HepG2 (cell line): Measurements from ENCODE around the gene TBC1D21. TPM values are rescaled to one million over a fixed set of nuclear protein-coding genes. Genes with fewer than 3 reads are reported as not detected.

Source experiments
- ATAC-seq: fragments of 200-7000 bp; cut with Tn5 transposase; 3 replicates; pipeline ENCODE4 v1.9.1; 2020; ENCODE audit warnings: mild to moderate bottlenecking, moderate library complexity
- BruUV-seq: library from RNA; stranded (reverse); fragments of 400-500 nt; replicated peaks from 2 replicates; lab custom pipeline; 2021; lab: Mats Ljungman, UMichigan
- CTCF ChIA-PET: fragments of 300-600 bp; formaldehyde crosslinking; extraction: SDS; loops from one replicate; lab custom pipeline; 2021; ENCODE audit warnings: low total read pairs, inconsistent platforms, low intra/inter-chr PET ratio; lab: Yijun Ruan, JAX
- POLR2A ChIA-PET: fragments of 350-600 bp; sonication (Branson Sonifier 250); formaldehyde crosslinking; loops from one replicate; lab custom pipeline; 2020; ENCODE audit warnings: antibody characterized with exemption, inconsistent platforms; lab: Yijun Ruan, JAX
- DNase-seq: peaks from one replicate; pipeline ENCODE4 v3.0.0-alpha.2; 2015; ENCODE audit warnings: low spot score
- FAIRE-seq: peaks from 3 replicates; lab custom pipeline; 2011; peaks lifted over from hg19 to GRCh38; lab: Jason Lieb, UNC
- H2AFZ ChIP-seq: one replicate; pipeline ENCODE4 v1.6.1; 2011; ENCODE audit warnings: low read length, inconsistent platforms
- H3K27ac ChIP-seq: fragments of 300-600 bp; 3 replicates; pipeline ENCODE4 v1.8.0; 2011; ENCODE audit warnings: mixed run types, mild to moderate bottlenecking, mixed read lengths, low read length, inconsistent platforms; ENCODE audit not compliant: insufficient read depth; ENCODE audit errors: extremely low read length
- H3K27me3 ChIP-seq, 2 experiments: fragments of 200-600 bp in 1 of 2; 2 replicates in 1 of 2; 3 replicates in 1 of 2; pipeline versions ENCODE4 v1.6.0 to v1.8.0; 2011; ENCODE audit warnings: low read length in 2 of 2, mild to moderate bottlenecking in 2 of 2, moderate library complexity in 2 of 2, inconsistent platforms in 1 of 2; ENCODE audit not compliant: insufficient read depth in 2 of 2, control insufficient read depth in 1 of 2
- H3K36me3 ChIP-seq, 2 experiments: fragments of 200-600 bp in 1 of 2; replicated peaks in 1 of 2; 2 replicates in 1 of 2; 3 replicates in 1 of 2; pipeline versions ENCODE4 v1.5.1 to v1.8.0; 2011; ENCODE audit warnings: low read length in 2 of 2, inconsistent platforms in 1 of 2; ENCODE audit not compliant: insufficient read depth in 2 of 2, control insufficient read depth in 1 of 2
- H3K4me1 ChIP-seq: 2 replicates; pipeline ENCODE4 v1.5.1; 2012; ENCODE audit warnings: low read length, inconsistent platforms; ENCODE audit not compliant: insufficient read depth
- H3K4me2 ChIP-seq: 2 replicates; pipeline ENCODE4 v1.6.0; 2011; ENCODE audit warnings: low read depth, low read length, inconsistent platforms
- H3K4me3 ChIP-seq, 3 experiments: fragments of 200-600 bp in 1 of 3; sonication (generic), shearing (Covaris generic) in 1 of 3; replicated peaks in 1 of 3; 2 replicates each; pipeline ENCODE4 v1.5.1; 2011 to 2016; ENCODE audit warnings: low read length in 3 of 3, inconsistent platforms in 2 of 3, low read depth in 2 of 3, mild to moderate bottlenecking in 2 of 3, control low read depth in 1 of 3, mixed read lengths in 1 of 3; ENCODE audit not compliant: insufficient read depth in 1 of 3
- H3K79me2 ChIP-seq: one replicate; pipeline ENCODE4 v1.6.1; 2011; ENCODE audit warnings: low read length, inconsistent platforms; ENCODE audit not compliant: insufficient read depth
- H3K9ac ChIP-seq: 2 replicates; pipeline ENCODE4 v1.6.0; 2011; ENCODE audit warnings: mild to moderate bottlenecking, low read depth, low read length, inconsistent platforms; ENCODE audit not compliant: insufficient read depth
- H3K9me3 ChIP-seq: 2 replicates; pipeline ENCODE4 v1.5.1; 2012; ENCODE audit warnings: mild to moderate bottlenecking, low read length
- H4K20me1 ChIP-seq: 2 replicates; pipeline ENCODE4 v1.6.0; 2011; ENCODE audit warnings: inconsistent platforms, mild to moderate bottlenecking, low read length, moderate library complexity; ENCODE audit not compliant: insufficient read depth
- ATF5 ChIP-seq: sonication (generic); formaldehyde crosslinking; IDR thresholded peaks from 2 replicates; pipeline ENCODE4 v1.4.0; 2020; ENCODE audit warnings: mild to moderate bottlenecking, low read depth, missing genetic modification reagents
- NCOR1 ChIP-seq: fragments of 200-600 bp; sonication (generic); IDR thresholded peaks from 2 replicates; pipeline ENCODE4 v1.7.0; 2017; ENCODE audit warnings: antibody characterized with exemption, low read length, borderline replicate concordance
- TAF1 ChIP-seq: sonication (generic); formaldehyde crosslinking; IDR thresholded peaks from 2 replicates; pipeline ENCODE4 v1.4.0; 2020; ENCODE audit warnings: missing genetic modification reagents
- TEAD3 ChIP-seq: optimal IDR thresholded peaks from 2 replicates; pipeline ENCODE3; 2016; ENCODE audit warnings: borderline replicate concordance
- ZNF441 ChIP-seq: sonication (generic); formaldehyde crosslinking; IDR thresholded peaks from 2 replicates; pipeline ENCODE4 v1.7.0; 2021; ENCODE audit warnings: missing genetic modification reagents, borderline replicate concordance
- ZNF674 ChIP-seq: sonication (generic); formaldehyde crosslinking; IDR thresholded peaks from 2 replicates; pipeline ENCODE4 v1.5.0; 2020; ENCODE audit warnings: low read depth, mild to moderate bottlenecking, missing genetic modification reagents
- ZNF883 ChIP-seq: sonication (generic); formaldehyde crosslinking; IDR thresholded peaks from 2 replicates; pipeline ENCODE4 v1.5.1; 2020; ENCODE audit warnings: mild to moderate bottlenecking, missing genetic modification reagents; ENCODE audit errors: not compliant biosample characterization
- WGBS: methylation state at CpG from one replicate; pipeline ENCODE4 v1.1.6; 2017; ENCODE audit warnings: low lambda C conversion rate; 5-methylcytosine and 5-hydroxymethylcytosine counted together
- in situ Hi-C: cut with HindIII; loops from 2 replicates; pipeline ENCODE4 v1.10.0; 2017; ENCODE audit warnings: low pct_unique_long_range_greater_than_20kb; ENCODE audit not compliant: extremely low pct_ligation_motif_present
- intact Hi-C: fragments of 100-400 bp; cut with micrococcal nuclease; formaldehyde crosslinking; loops from one replicate; pipeline ENCODE4 v1.10.0; 2022; ENCODE audit not compliant: unreplicated experiment
- polyA plus RNA-seq, 8 experiments: library from polyadenylated mRNA; depleted of rRNA in 3 of 8; stranded (reverse) in 7 of 8; unstranded in 1 of 8; fragments of >200 nt; fragmentation: Illumina TruSeq in 4 of 8; extraction: Trizol in 4 of 8; gene quantifications; 2 replicates each; pipeline versions ENCODE4 v1.2.1 to v1.2.3, GENCODE V29; 2011 to 2016; ENCODE audit warnings: low read depth in 4 of 8, missing spikeins in 1 of 8, mixed read lengths in 1 of 8; ENCODE audit not compliant: insufficient read depth in 1 of 8
- total RNA-seq, 5 experiments: library from RNA; depleted of rRNA; stranded (reverse); fragments of >200 nt; fragmentation: Illumina TruSeq; extraction: Trizol; gene quantifications; 2 replicates each; pipeline ENCODE4 v1.2.3, GENCODE V29; 2016; ENCODE audit warnings: low read depth in 1 of 5
- TF ChIP-seq, protein P1 (sequence below): sonication (generic); formaldehyde crosslinking; IDR thresholded peaks from one replicate; pipeline ENCODE4 v1.5.1; 2020; ENCODE audit warnings: mild to moderate bottlenecking, missing genetic modification reagents; ENCODE audit errors: not compliant biosample characterization
- TF ChIP-seq, protein P2 (sequence below): sonication (generic); formaldehyde crosslinking; IDR thresholded peaks from 2 replicates; pipeline ENCODE4 v1.9.0; 2021; ENCODE audit warnings: missing genetic modification reagents, mild to moderate bottlenecking, borderline replicate concordance

The TBC1D21 gene
- total and polyA plus RNA-seq, 2 of the 13 experiments (the other 11 are each of a cell fraction or from before 2014, with no cell fraction given), result not detected

- TF ChIP-seq, protein P1, sequence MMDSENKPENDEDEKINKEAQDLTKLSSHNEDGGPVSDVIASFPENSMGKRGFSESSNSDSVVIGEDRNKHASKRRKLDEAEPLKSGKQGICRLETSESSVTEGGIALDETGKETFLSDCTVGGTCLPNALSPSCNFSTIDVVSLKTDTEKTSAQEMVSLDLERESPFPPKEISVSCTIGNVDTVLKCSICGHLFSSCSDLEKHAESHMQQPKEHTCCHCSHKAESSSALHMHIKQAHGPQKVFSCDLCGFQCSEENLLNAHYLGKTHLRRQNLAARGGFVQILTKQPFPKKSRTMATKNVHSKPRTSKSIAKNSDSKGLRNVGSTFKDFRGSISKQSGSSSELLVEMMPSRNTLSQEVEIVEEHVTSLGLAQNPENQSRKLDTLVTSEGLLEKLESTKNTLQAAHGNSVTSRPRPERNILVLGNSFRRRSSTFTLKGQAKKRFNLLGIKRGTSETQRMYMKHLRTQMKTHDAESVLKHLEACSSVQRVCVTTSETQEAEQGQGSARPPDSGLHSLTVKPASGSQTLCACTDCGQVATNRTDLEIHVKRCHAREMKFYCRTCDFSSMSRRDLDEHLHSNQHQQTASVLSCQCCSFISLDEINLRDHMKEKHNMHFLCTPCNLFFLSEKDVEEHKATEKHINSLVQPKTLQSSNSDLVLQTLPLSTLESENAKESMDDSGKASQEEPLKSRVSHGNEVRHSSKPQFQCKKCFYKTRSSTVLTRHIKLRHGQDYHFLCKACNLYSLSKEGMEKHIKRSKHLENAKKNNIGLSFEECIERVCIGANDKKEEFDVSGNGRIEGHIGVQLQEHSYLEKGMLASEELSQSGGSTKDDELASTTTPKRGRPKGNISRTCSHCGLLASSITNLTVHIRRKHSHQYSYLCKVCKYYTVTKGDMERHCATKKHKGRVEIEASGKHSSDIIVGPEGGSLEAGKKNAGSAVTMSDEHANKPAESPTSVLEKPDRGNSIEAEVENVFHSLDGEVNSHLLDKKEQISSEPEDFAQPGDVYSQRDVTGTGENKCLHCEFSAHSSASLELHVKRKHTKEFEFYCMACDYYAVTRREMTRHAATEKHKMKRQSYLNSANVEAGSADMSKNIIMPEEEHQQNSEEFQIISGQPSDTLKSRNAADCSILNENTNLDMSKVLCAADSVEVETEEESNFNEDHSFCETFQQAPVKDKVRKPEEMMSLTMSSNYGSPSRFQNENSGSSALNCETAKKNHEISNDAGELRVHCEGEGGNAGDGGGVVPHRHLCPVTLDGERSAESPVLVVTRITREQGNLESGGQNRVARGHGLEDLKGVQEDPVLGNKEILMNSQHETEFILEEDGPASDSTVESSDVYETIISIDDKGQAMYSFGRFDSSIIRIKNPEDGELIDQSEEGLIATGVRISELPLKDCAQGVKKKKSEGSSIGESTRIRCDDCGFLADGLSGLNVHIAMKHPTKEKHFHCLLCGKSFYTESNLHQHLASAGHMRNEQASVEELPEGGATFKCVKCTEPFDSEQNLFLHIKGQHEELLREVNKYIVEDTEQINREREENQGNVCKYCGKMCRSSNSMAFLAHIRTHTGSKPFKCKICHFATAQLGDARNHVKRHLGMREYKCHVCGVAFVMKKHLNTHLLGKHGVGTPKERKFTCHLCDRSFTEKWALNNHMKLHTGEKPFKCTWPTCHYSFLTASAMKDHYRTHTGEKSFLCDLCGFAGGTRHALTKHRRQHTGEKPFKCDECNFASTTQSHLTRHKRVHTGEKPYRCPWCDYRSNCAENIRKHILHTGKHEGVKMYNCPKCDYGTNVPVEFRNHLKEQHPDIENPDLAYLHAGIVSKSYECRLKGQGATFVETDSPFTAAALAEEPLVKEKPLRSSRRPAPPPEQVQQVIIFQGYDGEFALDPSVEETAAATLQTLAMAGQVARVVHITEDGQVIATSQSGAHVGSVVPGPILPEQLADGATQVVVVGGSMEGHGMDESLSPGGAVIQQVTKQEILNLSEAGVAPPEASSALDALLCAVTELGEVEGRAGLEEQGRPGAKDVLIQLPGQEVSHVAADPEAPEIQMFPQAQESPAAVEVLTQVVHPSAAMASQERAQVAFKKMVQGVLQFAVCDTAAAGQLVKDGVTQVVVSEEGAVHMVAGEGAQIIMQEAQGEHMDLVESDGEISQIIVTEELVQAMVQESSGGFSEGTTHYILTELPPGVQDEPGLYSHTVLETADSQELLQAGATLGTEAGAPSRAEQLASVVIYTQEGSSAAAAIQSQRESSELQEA (CRISPR knock-in tag), result no peak
- no peak for TF ChIP-seq ZNF883 (CRISPR knock-in tag)
These were observed 33.1 kb downstream of the TBC1D21 start (continued) for GRCh38 chr15:73906346-73907034.

- WGBS, result 50% methylated on average over 2 of the region's 2 CpGs
- Histone ChIP-seq H3K4me2 (no peak overlapping the region), H3K36me3 (no peaks in the 10 kb centered on the region), H3K27ac (no peak overlapping the region), H3K4me3 (no peak overlapping the region), H2AFZ (no peak overlapping the region), H3K9me3 (no peaks in the 10 kb centered on the region), H3K27me3 (peaks cover 0 to 3% of the 10 kb centered on the region in 2 experiments; a peak in 3 of 5 replicates), H3K79me2 (no peaks in the 10 kb centered on the region), H3K9ac (no peak overlapping the region), H3K4me1 (peaks cover 6% of the 10 kb centered on the region; the same call in 1 of the 2 replicates), H4K20me1 (no peaks in the 10 kb centered on the region)
- DNase-seq, result no peak
- POLR2A ChIA-PET, result no interaction called here
- CTCF ChIA-PET, result interaction anchor here (1.0 kb wide), 1 partner anchor 33 kb away, joined by 4 read pairs; the partner anchor contains the start of gene TBC1D21
- intact Hi-C loops (no loop called here), in situ Hi-C loops (loop anchor here (5.0 kb wide), 1 partner anchor 35 kb away; the partner anchor contains the start of gene TBC1D21)
- no TSS peak for BruUV-seq
- ATAC-seq, result no peak
- no peak for FAIRE-seq
- TF ChIP-seq ZNF441 (CRISPR knock-in tag), result no peak
- TF ChIP-seq TEAD3 (CRISPR knock-in tag), result no peak
- TF ChIP-seq ZNF674 (CRISPR knock-in tag), result no peak
- no peak for TF ChIP-seq NCOR1
- no peak for TF ChIP-seq ATF5 (CRISPR knock-in tag)
- no peak for TF ChIP-seq TAF1 (CRISPR knock-in tag)
- TF ChIP-seq, protein P2, sequence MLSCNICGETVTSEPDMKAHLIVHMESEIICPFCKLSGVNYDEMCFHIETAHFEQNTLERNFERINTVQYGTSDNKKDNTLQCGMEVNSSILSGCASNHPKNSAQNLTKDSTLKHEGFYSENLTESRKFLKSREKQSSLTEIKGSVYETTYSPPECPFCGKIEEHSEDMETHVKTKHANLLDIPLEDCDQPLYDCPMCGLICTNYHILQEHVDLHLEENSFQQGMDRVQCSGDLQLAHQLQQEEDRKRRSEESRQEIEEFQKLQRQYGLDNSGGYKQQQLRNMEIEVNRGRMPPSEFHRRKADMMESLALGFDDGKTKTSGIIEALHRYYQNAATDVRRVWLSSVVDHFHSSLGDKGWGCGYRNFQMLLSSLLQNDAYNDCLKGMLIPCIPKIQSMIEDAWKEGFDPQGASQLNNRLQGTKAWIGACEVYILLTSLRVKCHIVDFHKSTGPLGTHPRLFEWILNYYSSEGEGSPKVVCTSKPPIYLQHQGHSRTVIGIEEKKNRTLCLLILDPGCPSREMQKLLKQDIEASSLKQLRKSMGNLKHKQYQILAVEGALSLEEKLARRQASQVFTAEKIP, result no peak
These were observed 33.7 kb downstream of the TBC1D21 start for GRCh38 chr15:73907035-73907408.
